ACC112 (cell line): ENCODE results near the gene CREM.

Source experiments
- H2AFZ ChIP-seq: fragments of 200-600 bp; sonication (generic); one replicate; pipeline ENCODE4 v1.6.0; 2017; ENCODE audit warnings: antibody characterized with exemption, low read length; ENCODE audit not compliant: unreplicated experiment
- H3K27ac ChIP-seq: fragments of 200-600 bp; sonication (generic); 2 replicates; pipeline ENCODE4 v1.5.1; 2014; ENCODE audit warnings: low read depth, mild to moderate bottlenecking, antibody characterized with exemption, low read length, moderate library complexity
- H3K27me3 ChIP-seq: fragments of 200-600 bp; sonication (generic); 2 replicates; pipeline ENCODE4 v1.6.1; 2014; ENCODE audit warnings: mild to moderate bottlenecking, antibody characterized with exemption, low read length, moderate library complexity, mixed read lengths; ENCODE audit not compliant: insufficient read depth
- H3K36me3 ChIP-seq: fragments of 200-600 bp; sonication (generic); 2 replicates; pipeline ENCODE4 v1.6.1; 2016; ENCODE audit warnings: mild to moderate bottlenecking, antibody characterized with exemption, low read length, moderate library complexity, mixed read lengths; ENCODE audit not compliant: insufficient read depth
- H3K4me1 ChIP-seq: fragments of 200-600 bp; sonication (generic); one replicate; pipeline ENCODE4 v1.6.1; 2016; ENCODE audit warnings: low read length, mixed read lengths; ENCODE audit not compliant: insufficient read depth, unreplicated experiment, control insufficient read depth
- H3K4me3 ChIP-seq: fragments of 200-600 bp; sonication (generic); 2 replicates; pipeline ENCODE4 v1.5.1; 2014; ENCODE audit warnings: mild to moderate bottlenecking, low read depth, low read length
- H3K79me2 ChIP-seq: fragments of 200-600 bp; sonication (generic); one replicate; pipeline ENCODE4 v1.6.0; 2016; ENCODE audit warnings: low read length; ENCODE audit not compliant: control insufficient read depth, unreplicated experiment, insufficient read depth

Gene CREM

DNA sequence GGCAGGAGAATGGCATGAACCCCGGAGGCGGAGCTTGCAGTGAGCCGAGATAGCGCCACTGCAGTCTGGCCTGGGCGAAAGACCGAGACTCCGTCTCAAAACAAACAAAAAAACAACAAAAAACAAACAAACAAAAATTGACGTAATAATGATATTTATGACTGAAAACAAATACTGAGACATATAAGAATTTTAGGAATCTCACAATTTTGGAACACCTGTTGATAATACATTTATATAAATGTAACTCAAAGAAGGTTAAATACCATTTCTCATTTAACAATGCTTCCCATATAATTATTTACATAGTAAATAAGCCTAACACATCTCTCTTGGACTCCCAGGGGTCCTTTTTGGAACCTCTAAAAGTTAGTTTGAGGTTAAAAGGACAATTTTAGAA, 107.4 kb downstream of the CREM start:
- no peak overlapping the region for H3K4me3 ChIP-seq
- no peak overlapping the region for H2AFZ ChIP-seq
- no peaks in the 10 kb centered on the region for H3K79me2 ChIP-seq
- H3K27ac ChIP-seq: no peak overlapping the region
- H3K36me3 ChIP-seq: no peaks in the 10 kb centered on the region
- no peaks in the 10 kb centered on the region for H3K4me1 ChIP-seq
- no peaks in the 10 kb centered on the region for H3K27me3 ChIP-seq

GRCh38 chr10:35236739-35237138, 110.1 kb downstream of the CREM start:
- no peaks in the 10 kb centered on the region for H3K79me2 ChIP-seq
- no peaks in the 10 kb centered on the region for H3K4me1 ChIP-seq
- no peak overlapping the region for H2AFZ ChIP-seq
- no peaks in the 10 kb centered on the region for H3K27me3 ChIP-seq
- no peak overlapping the region for H3K4me3 ChIP-seq
- H3K27ac ChIP-seq: no peak overlapping the region
- H3K36me3 ChIP-seq: no peaks in the 10 kb centered on the region

DNA sequence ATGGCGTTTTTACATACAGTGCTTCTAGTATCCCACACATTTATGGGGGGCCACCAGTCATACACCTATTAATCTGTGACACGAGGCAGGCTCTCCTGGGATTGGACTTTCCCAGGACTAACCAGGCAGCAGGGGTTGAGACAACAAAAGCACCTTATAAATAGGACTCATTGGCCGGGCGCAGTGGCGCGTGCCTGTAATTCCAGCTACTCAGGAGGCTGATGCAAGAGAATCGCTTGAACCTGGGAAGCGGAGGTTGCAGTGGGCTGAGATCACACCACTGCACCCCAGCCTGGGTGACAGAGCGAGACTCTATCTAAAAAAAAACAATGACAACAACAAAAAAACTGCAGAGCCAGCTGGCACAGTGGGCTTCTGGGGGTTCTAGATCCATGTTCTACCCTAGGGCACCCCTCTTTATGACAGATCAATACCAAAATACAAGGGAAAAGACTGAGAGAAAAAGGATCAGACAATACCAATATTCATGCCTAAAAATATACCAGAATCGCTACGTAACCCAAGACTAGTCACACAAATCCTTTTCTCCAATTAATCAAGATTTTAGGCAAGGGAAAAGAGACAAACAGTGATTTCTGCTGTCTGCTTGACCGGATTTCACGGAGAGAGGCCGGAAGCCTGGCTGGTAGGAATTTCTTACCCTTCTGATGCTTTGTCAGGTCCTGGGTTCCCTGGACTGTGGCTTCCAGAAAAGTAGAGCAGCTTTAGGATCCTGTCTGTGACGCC, 111.3 kb downstream of the CREM start:
- no peaks in the 10 kb centered on the region for H3K27me3 ChIP-seq
- no peak overlapping the region for H3K4me3 ChIP-seq
- H3K79me2 ChIP-seq: no peaks in the 10 kb centered on the region
- no peaks in the 10 kb centered on the region for H3K36me3 ChIP-seq
- no peak overlapping the region for H3K27ac ChIP-seq
- H2AFZ ChIP-seq: no peak overlapping the region
- H3K4me1 ChIP-seq: no peaks in the 10 kb centered on the region

DNA sequence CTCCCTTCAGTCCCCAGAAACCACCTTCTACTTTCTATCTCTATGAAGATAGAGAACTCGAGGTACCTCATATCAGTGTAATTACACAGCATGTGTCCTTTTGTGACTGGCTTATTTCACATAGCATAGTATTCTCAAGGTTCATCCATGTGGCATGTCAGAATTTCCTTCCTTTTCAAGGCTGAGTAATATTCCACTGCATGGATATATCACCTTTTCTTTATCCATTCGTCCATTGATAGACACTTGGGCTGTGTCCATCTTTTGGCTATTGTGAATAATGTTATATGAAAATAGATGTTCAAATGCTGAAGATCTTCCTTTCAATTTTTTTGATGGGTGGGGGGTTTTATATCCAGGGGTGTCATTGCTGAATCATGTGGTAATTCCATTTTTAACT, 117.9 kb downstream of the CREM start:
- Histone ChIP-seq H3K36me3 (no peaks in the 10 kb centered on the region), H2AFZ (no peak overlapping the region), H3K27ac (no peak overlapping the region), H3K4me1 (no peaks in the 10 kb centered on the region), H3K27me3 (no peaks in the 10 kb centered on the region), H3K79me2 (no peaks in the 10 kb centered on the region), H3K4me3 (no peak overlapping the region)

- Histone ChIP-seq H3K4me3 (no peak overlapping the region), H3K27ac (no peak overlapping the region), H3K4me1 (no peaks in the 10 kb centered on the region), H2AFZ (no peak overlapping the region), H3K36me3 (no peaks in the 10 kb centered on the region), H3K79me2 (no peaks in the 10 kb centered on the region), H3K27me3 (no peaks in the 10 kb centered on the region)
Observed at GRCh38 chr10:35246770-35247343, 120.2 kb downstream of the CREM start.

DNA sequence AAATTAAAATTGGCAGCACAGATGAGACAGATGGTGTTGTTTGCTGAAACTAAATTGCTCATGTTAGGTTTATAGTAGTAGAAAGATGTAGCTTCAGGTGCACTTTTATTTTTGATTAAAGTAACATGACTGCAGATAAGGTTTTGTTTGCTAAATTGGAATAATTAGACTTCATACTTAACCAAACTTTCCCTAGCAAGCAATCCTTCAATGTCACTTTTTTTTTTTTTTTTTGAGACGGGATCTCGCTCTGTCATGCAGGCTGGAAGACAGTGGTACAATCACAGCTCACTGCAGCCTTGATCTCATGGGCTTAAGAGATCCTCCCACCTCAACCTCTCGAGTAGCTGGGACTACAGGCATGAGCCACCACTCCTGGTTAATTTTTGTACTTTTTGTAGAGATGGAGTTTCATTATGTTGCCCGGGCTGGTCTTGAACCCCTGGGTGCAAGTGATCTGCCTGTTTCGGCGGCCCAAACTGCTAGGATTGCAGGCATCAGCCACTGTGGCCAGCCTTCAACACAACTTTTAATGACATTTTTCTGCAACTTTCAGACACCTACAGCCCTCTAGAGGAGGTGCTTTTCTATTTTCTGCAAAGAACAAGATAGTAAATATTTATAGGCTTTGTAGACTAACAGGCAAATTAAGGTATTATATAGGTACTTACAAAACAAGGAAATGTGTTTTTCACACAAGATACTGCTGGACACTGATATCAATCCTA, 124.9 kb downstream of the CREM start:
- Histone ChIP-seq H3K79me2 (no peaks in the 10 kb centered on the region), H3K27ac (no peak overlapping the region), H3K27me3 (no peaks in the 10 kb centered on the region), H2AFZ (no peak overlapping the region), H3K36me3 (no peaks in the 10 kb centered on the region), H3K4me1 (no peaks in the 10 kb centered on the region), H3K4me3 (no peak overlapping the region)

DNA sequence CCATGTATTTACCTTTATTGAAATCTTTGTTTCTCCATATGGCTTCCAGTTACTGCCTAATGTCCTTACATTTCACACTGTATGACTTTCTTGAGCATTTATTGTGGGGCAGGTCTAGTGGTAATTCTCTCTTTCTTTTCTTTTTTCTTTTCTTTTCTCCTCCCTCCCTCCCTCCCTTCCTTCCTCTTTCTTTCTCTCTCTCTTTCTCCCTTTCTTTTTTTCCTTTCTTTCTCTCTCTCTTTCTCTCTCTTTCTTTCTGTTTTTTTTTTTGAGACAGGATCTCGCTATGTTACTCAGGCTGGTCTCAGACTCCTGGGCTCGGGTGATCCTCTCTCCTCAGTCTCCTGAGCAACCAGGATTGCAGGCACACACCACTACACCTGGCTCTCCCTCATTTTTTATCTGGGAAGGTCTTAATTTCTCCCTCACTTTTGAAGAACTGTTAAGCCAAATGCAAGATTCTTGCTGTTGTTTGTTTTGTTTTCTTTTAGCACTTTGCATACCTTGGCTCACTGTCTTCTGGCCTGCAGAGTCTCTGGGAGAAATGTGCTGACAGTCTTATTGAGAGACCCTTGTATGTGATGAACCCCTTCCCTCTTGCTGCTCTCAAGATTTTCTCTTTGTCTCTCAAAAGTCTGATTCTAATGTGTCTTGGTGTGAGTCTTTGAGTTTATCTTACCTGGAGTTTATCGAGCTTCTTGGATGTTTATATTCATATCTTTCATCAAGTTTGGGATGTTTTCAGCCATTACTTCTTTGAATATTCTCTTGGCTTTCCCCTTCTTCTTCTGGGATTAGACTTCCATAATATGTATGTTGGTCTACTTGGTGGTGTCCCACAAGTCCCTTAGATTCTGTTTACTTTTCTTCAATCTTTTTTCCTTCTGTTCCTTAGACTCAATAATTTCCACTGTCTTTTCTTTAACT, 130.7 kb downstream of the CREM start:
- H3K79me2 ChIP-seq: no peaks in the 10 kb centered on the region
- no peaks in the 10 kb centered on the region for H3K27me3 ChIP-seq
- no peak overlapping the region for H3K27ac ChIP-seq
- H2AFZ ChIP-seq: no peak overlapping the region
- H3K36me3 ChIP-seq: no peaks in the 10 kb centered on the region
- no peak overlapping the region for H3K4me3 ChIP-seq
- H3K4me1 ChIP-seq: peaks cover 8% of the 10 kb centered on the region

DNA sequence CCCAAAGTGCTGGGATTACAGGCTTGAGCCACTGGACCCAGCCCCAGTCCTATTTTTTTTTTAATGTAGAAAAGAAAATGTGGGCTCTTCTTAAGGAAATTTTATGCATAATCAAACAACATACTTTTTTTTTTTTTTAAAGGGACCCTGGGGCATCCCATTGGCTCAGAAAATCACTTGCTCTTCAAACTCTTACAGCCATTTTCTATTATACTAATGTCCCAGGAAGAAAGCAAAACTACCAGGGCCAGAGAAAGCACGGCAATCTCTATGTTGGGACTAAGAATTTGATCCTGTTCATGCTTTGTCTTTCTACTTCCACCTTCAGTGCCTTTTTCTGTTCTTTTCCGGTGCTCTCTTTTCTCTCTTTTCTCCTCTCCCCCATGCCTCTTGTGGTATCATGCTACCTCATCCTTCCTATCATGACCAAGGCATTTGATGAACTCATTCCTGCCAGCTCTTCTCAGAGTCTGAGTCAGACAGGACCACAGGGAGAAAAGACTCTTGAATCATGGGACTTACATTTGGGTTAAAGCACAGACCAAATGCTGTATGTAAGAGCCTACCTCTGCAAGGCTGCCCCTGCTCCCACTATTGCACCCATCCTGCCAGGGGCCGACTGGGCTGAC, 133.2 kb downstream of the CREM start:
- H2AFZ ChIP-seq: peak overlapping the region; percentile 90
- no peak overlapping the region for H3K4me3 ChIP-seq
- no peaks in the 10 kb centered on the region for H3K27me3 ChIP-seq
- H3K27ac ChIP-seq: peak overlapping the region; percentile 77
- H3K4me1 ChIP-seq: peaks cover 8% of the 10 kb centered on the region
- H3K79me2 ChIP-seq: no peaks in the 10 kb centered on the region
- no peaks in the 10 kb centered on the region for H3K36me3 ChIP-seq

DNA sequence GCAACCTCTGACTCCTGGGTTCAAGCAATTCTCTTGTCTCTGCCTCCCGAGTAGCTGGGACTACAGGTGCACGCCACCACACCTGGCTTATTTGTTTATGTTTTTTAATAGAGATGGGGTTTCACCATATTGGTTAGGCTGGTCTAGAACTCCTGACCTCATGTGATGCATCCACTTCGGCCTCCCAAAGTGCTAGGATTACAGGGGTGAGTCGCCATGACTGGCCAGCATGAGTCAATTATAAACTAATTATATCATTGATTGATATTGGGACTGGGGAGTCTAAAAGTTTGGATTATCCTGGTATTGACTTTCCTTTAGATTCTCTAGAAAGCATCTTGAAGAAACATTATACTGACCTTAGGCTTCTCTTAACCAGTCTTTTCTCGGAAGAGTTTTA, 135.8 kb downstream of the CREM start:
- Histone ChIP-seq H3K27ac (no peak overlapping the region), H3K4me3 (no peak overlapping the region), H3K4me1 (peaks cover 11% of the 10 kb centered on the region), H3K79me2 (no peaks in the 10 kb centered on the region), H3K36me3 (no peaks in the 10 kb centered on the region), H3K27me3 (no peaks in the 10 kb centered on the region), H2AFZ (no peak overlapping the region)
